Activated CD8-positive, alpha-beta memory T cell treated with anti-CD3 and anti-CD28 coated beads, Interleukin-2, amount 50 U/mL, for 1 hour (primary cell): ENCODE data around the gene ZNF836.
A peak's percentile ranks its signal among the peaks of the same experiment; 100 is the strongest.

ENCODE experiments used
- DNase-seq: peaks from one replicate; pipeline ENCODE4 v3.0.0-alpha.2; 2020; ENCODE audit errors: extremely low read depth

The ZNF836 gene

DNA sequence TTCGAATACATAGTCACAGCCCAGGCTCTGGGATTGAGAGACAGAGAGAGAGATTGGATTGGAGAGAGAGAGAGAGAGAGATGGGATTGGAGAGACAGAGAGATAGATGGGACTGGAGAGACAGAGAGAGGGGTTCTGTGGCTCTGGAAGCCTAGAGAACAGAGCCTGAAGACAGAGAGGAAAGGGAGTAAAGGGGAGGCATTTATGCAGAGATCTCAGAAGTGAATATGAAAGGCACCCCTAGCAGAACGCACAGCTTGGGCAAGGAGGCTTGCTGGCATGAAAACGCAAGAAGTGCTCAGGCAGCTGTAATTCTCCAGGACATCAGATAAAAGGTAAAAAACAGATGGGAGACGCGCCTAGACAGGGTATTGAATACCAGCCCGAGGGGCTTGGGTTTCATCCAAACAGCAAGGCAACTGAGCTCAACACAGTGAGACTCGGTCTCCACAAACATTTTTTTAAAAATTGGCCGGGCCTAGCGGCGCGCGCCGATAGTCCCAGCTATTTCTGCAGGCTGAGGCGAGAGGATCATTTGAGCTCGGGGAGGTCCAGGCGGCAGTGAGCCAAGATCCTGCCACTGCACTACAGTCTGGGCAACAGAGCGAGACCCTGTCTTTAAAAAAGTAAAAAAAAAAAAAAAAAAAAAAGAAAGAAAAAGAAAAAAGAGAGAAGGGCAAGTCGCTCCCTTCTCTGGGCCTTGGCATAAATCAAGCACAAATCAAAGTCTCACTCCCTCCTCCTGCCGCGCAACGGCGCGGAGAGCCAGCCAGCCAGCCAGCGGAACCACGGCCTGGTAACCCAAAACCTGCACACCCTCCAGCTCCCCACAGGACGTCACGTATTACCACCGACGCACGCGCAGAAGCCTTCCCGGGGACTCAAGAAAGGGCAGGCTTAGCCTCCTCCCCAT, 17.7 kb upstream of the ZNF836 start:
- DNase-seq = no peak

DNA sequence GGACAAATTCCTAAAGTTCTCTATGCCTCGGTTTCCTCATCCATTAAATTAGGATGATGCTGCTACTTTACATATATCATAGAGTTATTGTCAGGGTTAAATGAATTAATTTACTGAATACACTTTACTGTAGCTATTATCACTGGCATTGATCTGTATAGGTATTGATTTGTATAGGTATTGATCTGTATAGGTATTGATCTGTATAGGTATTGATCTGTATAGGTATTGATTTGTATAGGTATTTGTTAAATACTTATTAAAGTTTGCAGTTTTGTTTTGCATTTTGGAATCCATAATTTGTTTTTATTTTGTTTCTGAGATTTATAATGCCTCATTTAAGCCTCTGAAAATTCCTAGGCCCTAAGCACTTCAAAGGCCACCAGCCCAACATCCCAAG, 16.0 kb upstream of the ZNF836 start:
- DNase-seq = no peak

DNA sequence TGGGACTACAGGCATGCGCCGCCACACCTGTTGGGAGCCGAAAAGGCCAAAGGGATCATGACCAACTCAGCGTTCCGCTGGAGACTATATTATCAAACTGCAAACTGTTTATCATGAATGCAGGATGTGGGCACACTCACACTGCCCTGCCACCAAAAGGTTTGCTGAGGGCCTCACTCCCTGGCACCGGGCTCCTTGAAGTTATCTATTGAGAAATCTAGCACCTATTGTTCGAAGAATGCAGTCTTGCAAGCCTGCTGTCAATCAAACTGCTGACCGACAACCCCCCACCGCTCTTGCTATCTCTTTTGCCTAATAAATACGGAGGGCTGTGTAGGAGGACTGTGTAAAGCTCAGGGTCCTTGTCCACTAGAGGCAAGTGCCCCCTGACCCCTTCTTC, 5.2 kb upstream of the ZNF836 start:
- DNase-seq = no peak

DNA sequence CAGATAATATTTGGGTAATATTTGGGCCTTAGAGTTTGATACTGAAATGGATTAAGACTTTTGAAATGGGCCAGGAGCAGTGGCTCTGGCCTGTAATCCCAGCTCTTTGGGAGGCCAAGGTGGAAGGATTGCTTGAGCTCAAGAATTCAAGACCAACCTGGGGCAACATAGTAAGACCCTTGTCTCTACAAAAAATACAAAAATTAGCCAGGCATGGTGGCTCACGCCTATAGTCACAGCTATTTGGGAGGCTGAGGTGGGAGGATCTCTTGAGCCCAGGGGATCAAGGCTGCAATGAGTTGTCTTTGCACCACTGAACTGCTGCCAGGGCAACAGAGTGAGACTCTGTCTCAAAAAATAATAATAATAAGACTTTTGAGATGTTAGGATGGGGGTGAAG, 926 bp upstream of the ZNF836 start:
- DNase-seq = no peak

DNA sequence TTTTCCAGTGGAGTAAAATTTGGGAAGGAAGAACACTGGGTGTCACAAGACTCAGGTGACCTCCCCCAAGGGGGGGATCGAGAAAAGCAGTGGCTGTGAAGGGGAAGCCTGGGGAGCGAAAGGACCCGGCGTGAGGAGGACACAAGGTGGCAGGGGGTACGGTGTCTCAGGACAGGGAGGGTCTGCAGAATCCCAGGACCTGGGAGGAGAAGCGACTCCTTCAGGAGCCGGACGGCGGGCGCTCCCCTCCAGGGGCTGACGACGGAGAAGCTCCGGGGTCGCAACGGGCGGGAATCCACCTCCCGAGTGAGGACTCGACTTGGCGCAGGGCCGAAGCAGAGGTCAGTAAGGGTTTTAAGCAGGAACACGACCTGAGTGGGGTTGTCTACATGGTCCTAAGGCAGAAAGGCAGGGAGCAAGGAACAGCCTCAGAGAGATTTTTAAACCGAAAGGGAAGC, 529 bp downstream of the ZNF836 start:
- no peak for DNase-seq

DNA sequence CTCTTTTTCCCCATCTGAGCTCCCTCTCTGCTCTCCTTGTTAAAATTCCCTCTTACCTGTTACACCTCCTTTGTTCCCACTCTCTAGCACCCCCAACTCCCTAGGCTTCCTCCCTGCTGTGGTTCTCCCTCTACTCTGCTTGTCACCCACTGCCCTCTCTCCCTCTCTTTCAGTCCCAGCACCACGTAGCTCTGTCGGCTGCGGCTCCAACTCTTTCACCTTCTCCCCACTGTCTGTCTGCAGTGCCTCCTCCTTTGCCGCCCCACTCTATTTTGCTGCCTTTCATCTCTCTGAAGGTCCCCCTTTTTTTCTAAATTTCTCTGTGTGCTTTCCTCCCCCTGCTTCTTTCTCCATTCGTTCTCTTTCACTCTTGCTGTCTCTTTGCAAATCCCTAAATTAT, 1.1 kb downstream of the ZNF836 start:
- no peak for DNase-seq

DNA sequence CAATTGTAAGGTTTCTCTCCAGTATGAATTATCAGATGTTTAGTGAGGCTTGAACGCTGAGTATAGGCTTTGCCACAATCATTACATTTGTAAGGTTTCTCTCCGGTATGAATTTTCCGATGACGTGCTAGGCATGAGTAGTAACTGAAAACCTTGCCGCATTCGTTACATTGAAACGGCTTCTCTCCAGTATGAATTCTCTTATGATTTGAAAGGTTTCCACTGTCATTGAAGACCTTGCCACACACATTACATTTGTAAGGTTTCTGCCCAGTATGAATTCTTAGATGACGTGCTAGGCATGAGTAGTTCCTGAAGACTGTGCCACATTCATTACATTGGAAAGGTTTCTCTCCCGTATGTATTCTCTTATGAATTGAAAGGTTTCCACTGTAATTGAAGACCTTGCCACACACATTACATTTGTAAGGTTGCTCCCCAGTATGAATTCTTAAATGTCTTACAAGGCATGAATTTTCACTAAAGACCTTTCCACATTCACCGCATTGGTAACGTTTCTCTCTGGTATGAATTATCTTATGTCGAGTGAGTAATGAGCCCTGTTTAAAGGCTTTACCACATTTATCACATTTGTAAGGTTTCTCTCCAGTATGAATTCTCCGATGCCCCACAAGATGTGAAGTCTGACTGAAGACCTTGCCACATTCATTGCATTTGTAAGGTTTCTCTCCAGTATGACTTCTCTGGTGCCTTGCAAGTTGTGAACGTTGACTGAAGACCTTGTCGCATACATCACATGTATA, 15.6 kb downstream of the ZNF836 start:
- no peak for DNase-seq

DNA sequence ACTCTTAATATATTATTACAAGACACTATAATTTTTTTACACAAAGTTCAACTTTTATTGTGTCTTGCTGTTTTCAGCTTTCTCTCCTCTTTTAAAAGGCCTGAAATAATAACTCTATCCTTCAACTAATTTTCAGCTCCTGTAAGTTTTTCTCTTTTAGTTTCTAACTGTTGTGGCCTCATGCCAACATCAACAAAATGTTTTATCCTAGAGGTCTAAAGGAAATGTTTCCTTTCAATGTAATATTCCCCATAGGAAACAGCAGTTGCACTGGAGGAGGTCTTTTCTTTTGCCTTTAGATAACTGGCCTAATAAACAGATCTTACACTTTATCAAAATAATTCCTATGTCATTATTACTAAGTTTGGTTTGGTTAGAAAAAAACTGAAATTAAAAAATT, 23.2 kb downstream of the ZNF836 start:
- DNase-seq = no peak

DNA sequence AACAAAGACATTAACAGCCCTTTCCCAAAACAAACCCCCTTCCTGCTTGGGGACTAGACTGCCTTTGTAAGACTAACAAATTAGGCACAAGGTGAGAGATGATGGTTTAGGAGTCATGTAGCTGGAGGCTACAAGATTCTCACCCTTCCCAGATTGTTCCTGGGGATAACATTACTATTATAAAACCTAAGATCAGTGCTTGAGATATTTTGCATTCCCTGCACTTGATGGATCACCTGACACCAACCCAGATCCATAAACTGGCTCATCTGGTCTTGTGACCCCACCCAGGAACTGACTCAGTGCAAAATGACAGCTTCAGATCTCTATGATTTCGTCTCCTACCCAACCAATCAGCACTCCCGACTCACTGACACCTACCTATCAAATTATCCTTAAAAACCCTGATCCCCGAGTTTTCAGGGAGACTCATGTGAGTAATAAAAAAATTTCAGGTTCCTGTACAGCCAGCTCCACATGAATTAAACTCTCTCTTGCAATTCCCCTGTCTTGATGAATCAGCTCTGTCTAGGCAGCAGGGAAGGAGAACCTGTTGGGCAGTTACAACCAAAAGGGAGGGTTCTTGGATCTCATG, 29.3 kb downstream of the ZNF836 start:
- DNase-seq = no peak

DNA sequence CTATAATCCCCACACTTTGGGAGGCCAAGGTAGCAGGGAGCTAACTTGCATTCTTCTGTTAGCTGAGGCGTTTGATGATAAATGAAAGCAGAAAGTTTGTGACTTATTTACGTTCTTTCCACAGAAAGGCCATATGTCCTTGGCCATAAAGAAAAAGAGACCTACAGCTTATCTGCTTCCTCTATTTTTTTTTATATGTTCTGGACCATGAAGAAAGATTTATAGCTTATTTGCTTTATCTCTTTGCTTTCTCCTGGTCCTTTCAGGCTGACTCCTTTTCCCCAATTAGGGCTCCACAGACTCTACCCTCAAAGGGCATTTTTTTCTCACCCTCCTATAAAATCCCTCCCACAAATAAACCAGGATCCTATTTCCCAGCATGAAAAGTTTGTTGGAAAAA, 30.2 kb downstream of the ZNF836 start:
- no peak for DNase-seq

DNA sequence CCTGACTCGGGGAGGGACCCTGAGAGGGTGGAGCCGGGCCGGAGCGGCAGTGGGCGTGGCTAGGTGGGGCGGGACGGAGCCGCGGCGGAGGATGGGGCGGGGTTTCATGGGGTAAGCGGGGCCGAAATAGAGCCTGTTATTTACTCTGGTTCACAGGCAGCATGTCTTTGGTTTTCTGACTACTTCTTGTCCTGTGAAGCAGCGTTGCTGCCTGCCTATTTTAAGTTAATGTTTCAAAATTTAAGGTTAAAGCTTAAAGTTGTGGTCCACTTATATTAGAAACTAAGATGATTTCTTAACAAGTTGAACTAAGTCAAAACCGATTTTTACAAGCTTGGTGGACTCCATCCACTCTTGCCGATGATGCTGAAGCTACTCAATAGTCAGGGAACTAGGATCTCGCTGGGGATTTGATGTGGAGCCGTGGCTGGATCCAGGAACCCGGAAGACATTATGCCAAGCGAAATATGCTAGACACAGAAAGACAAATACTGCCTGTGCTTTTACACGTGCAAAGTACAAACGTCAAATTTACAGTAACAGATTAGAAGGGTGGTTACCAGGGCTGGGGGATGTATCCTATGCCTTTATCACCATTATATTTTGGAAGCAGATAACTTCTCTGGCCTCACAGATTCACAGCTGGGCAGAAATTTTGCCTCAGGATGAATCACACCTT, 31.2 kb downstream of the ZNF836 start:
- DNase-seq = no peak

DNA sequence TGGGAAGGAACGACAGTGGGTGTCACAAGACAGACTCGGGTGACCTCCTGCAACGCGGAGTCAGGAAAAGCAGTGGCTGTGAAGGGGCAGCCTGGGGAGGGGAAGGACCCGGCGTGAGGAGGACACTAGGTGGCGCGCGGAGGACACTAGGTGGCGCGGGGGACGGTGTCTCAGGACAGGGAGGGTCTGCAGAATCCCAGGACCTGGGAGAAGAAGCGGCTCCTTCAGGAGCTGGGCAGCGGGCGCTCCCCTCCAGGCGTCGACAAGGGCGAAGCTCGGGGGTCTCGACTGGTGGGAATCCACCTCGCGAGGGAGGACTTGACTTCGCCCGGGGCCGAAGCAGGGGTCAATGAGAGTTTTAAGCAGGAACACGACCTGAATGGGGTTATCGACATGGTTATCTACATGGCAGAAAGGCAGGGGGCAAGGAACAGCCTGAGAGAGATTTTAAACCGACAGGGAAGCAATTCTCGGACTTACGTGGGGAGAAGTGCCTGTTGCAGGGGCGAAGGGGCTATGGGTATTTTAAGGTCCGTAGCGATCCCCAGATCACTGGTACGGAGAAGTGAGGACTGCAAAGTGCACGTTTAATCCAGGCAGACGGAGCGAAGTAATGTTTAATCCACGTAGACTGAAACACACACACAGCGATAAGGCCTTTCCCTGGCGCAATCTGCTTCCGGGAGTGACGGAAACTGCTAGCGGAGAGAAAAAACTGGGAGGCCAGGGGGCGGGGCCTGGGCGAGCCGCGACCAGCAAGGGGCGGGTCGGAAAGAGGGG, 32.0 kb downstream of the ZNF836 start, which contains the start of gene ZNF616:
Gene ZNF616, minus strand, starts transcription at position 687 of the 780 bp plus-strand sequence. CDS start 9,426 bp downstream, outside the sequence.
- peak; percentile 88 for DNase-seq

DNA sequence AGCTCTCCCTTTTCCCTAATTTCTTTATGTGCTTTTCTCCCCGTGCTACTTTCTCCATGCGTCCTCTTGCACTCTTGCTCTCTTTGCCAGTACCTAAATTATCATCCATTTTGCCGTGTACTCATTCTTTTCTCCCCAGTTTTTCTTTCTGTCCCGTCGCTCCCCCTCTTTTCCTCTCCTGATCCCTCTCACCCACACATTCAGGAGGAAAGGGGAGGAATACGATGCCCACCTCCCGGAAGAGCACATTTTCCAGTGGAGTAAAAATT, 32.5 kb downstream of the ZNF836 start:
- DNase-seq = no peak

DNA sequence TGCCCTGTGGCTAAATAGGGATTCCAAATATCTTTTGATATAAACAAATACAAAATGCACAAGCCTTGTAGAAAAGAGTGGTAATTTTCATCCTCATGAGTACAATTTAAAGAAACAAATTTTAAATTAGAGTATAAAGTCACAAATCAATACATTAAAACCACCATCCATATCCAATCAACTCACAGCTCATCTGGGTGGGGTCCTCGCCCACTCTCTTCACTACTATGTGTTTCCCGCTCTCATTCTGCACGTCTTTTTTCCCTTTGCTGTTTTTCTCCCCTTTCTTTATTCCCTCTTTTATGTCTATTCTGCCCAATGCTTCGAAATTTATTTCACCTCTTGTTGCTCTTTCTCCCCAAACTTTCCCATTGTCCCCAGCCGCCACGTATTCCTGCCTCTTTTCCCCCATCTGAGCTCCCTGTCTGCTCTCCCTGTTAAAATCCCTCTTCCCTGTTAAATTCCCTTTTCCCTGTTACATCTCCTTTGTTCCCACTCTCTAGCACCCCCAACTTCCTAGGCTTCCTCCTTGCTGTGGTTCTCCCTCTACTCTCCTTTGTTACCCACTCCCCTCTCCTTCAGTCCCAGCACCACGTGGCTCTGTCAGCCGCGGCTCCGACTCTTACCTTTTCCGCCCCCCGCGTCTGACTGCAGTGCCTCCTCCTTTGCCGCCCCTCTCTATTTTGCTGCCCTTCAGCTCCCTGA, 33.0 kb downstream of the ZNF836 start:
- no peak for DNase-seq

DNA sequence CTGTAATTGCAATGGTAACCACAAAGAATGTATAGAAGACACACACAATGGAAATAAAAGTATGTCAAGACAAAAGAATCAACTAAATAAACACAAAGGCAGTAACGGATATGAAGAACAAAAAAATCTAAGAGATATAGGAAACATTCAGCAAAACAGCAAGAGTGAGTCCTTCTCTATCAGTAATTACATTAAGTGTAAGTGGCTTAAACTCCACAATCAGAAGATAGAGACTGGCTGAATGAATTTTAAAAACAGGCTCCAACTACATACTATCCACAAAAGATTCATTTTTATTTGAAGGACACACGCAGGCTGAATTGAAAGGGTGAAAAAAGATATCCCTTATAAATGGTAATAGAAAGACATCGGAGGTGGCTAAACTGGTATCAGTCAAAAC, 51.1 kb downstream of the ZNF836 start:
- DNase-seq = no peak

DNA sequence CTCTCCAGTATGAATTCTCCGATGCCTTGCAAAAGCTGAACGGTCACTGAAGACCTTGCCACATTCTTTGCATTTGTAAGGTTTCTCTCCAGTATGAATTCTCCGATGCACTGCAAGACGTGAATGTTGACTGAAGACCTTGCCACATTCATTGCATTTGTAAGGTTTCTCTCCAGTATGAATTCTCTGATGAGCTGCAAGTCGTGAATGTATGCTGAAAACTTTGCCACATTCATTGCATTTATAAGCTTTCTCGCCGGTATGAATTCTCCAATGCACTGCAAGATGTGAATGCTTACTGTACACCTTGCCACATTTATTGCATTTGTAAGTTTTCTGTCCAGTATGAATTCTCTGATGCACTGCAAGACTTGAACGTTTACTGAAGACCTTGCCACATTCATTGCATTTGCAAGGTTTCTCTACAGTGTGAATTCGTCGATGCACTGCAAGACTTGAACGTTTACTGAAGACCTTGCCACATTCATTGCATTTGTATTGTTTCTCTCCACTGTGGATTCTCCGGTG, 55.8 kb downstream of the ZNF836 start:
- no peak for DNase-seq

DNA sequence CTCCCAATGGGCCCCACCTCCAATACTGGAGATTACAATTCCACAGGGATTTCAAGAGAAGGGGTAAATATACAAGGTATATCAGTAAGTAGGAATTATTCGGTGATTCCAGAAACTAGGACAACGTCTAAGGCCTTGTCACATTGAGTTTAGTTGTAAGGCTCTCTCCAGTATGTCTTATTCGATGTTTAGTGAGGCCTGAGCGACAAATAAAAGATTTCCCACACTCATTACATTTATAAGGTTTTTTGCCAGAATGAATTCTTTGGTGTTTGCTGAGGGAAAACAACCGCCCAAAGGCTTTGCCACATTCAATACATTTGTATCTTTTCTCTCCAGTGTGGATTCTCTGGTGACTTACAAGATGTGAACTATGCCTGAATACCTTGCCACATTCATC, 56.7 kb downstream of the ZNF836 start:
- DNase-seq = no peak

DNA sequence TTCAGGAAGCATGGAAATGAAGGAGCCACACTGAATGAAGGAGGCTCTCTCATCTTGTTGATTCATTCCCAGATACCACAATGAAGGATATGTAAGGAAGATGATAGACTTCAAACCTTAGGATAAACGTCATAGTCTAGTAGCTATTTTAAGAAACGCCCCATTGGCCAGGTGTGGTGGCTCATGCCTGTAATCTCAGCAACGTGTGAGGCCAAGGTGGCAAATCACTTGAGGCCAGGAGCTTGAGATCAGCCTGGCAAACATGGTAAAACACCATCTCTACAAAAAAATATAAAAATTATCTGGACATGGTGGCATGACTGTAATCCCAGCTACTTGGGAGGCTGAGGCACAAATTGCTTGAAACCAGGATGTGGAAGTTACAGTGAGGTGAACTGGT, 58.8 kb downstream of the ZNF836 start:
- no peak for DNase-seq

DNA sequence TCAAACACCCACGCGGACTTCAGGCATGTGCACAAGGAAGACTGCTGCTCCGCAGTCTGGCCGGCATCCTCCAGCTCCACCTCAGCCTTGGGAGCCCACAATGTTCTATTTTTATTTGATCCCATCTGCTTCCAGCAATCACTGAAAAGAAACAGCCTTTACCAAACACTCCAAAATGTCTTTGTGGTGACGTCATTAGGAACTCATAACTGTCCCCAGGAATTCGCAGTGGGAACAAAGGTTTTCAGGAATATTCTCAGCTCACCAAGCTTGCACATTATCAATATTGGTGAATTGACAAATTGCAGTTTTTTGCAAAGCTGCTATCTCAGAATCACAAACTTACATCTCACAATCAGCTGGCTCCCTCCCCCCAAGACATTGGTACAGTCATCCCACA, 60.6 kb downstream of the ZNF836 start:
- no peak for DNase-seq
